HCT116 (cell line): ENCODE results near the gene DNM2.

Experiments used
- EGR1 ChIP-seq: IDR thresholded peaks from 2 replicates; pipeline ENCODE4 v1.6.1; 2012; ENCODE audit warnings: low read depth
- EZH2 ChIP-seq: fragments of 200-600 bp; sonication (generic); IDR thresholded peaks from 2 replicates; pipeline ENCODE4 v1.6.1; 2017; ENCODE audit warnings: antibody characterized with exemption, mixed run types
- EZH2phosphoT487 ChIP-seq: fragments of 200-600 bp; IDR thresholded peaks from 2 replicates; pipeline ENCODE4 v1.6.1; 2018; ENCODE audit warnings: antibody characterized with exemption, borderline replicate concordance
- POLR2AphosphoS5 ChIP-seq: IDR thresholded peaks from 2 replicates; pipeline ENCODE4 v1.6.1; 2011; ENCODE audit warnings: mild to moderate bottlenecking, low read depth, low read length, moderate library complexity
- SIN3A ChIP-seq: IDR thresholded peaks from 2 replicates; pipeline ENCODE4 v1.6.1; 2012; ENCODE audit warnings: low read depth
- SP1 ChIP-seq: IDR thresholded peaks from 2 replicates; pipeline ENCODE4 v1.6.1; 2012; ENCODE audit warnings: low read depth
- TCF7L2 ChIP-seq: IDR thresholded peaks from 2 replicates; pipeline ENCODE4 v1.7.0; 2011; ENCODE audit warnings: borderline replicate concordance, inconsistent platforms; ENCODE audit not compliant: insufficient read depth, insufficient read length; ENCODE audit errors: extremely low read depth
- YY1 ChIP-seq: IDR thresholded peaks from 2 replicates; pipeline ENCODE4 v1.6.1; 2011; ENCODE audit warnings: low read length, low read depth, moderate library complexity, mild to moderate bottlenecking; ENCODE audit not compliant: insufficient replicate concordance; ENCODE audit errors: extremely low read depth
- ZFX ChIP-seq: fragments of 450-650 bp; IDR thresholded peaks from 2 replicates; pipeline ENCODE4 v1.6.1; 2017
- ZNF274 ChIP-seq: fragments of 200-500 bp; sonication (Bioruptor generic); IDR thresholded peaks from 2 replicates; pipeline ENCODE4 v1.6.1; 2014; ENCODE audit warnings: mild to moderate bottlenecking, low read depth, low read length, inconsistent platforms
- TF ChIP-seq, protein P1 (sequence below): IDR thresholded peaks from 2 replicates; pipeline ENCODE4 v1.6.1; 2012
- TF ChIP-seq, protein P2 (sequence below), 3 experiments: fragments of 200-600 bp in 1 of 3; sonication (generic) in 1 of 3; IDR thresholded peaks in 2 of 3; conservative IDR thresholded peaks in 1 of 3; 2 replicates each; pipeline ENCODE4 v1.5.1; 2012 to 2017; ENCODE audit warnings: low read depth in 2 of 3, low read length in 2 of 3, antibody characterized with exemption in 1 of 3, borderline replicate concordance in 1 of 3, control low read depth in 1 of 3, mild to moderate bottlenecking in 1 of 3, mixed read lengths in 1 of 3, mixed run types in 1 of 3, moderate library complexity in 1 of 3; ENCODE audit not compliant: insufficient read depth in 1 of 3
- TF ChIP-seq, protein P3 (sequence below): IDR thresholded peaks from 2 replicates; pipeline ENCODE4 v1.6.1; 2011; ENCODE audit warnings: mild to moderate bottlenecking, low read length, moderate library complexity; ENCODE audit not compliant: insufficient replicate concordance; ENCODE audit errors: extremely low read depth

DNA sequence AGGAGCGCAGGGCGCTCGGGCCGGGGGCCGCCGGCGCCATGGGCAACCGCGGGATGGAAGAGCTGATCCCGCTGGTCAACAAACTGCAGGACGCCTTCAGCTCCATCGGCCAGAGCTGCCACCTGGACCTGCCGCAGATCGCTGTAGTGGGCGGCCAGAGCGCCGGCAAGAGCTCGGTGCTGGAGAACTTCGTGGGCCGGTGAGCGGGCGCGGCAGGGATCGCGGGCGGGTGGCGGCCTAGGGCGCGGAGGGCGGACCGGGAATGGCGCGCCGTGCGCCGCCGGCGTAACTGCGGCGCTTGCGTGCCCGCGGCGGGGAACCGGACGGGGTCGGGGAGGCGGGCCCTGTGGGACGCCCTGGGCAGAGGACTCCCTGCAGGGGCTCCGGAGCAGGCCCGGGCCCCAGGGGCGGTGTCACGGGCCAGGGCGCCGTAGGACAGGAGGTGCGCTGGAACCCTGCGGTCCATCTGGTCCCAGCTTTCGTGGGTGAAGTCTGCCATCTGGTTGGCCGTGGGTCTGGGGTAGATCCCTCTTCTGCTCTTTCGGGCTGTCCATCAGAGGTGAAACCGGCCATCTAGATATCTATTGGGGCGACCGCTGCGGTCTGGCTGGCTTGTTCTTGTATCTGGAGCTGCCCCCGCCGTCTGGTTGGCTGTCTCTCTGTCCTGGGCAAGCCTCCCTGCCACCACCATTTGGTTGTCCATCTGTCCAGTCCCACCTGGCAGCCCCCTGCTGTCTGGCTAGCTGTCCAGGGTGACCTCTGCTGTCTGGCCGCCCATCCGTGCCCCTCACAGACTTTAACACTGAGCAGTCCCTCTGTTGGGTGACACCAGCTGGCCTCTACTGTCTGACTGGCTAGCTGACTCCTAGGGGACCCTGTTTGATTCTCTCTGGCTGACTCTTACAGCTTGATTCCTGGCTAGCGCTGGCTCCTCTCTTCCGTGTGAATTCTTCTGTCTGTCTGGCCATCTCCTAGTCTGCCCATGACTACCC lies 622 bp downstream of the DNM2 start:
- peak; percentile 86; the same call in 1 of the 2 replicates for TF ChIP-seq ZFX
- TF ChIP-seq, protein P1, sequence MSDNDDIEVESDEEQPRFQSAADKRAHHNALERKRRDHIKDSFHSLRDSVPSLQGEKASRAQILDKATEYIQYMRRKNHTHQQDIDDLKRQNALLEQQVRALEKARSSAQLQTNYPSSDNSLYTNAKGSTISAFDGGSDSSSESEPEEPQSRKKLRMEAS, result no peak
- TF ChIP-seq, protein P2, sequence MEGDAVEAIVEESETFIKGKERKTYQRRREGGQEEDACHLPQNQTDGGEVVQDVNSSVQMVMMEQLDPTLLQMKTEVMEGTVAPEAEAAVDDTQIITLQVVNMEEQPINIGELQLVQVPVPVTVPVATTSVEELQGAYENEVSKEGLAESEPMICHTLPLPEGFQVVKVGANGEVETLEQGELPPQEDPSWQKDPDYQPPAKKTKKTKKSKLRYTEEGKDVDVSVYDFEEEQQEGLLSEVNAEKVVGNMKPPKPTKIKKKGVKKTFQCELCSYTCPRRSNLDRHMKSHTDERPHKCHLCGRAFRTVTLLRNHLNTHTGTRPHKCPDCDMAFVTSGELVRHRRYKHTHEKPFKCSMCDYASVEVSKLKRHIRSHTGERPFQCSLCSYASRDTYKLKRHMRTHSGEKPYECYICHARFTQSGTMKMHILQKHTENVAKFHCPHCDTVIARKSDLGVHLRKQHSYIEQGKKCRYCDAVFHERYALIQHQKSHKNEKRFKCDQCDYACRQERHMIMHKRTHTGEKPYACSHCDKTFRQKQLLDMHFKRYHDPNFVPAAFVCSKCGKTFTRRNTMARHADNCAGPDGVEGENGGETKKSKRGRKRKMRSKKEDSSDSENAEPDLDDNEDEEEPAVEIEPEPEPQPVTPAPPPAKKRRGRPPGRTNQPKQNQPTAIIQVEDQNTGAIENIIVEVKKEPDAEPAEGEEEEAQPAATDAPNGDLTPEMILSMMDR (IDR thresholded peaks at IDR 0.05 in 2 of 3, conservative IDR thresholded peaks at IDR 0.05 in 1 of 3; ENCODE audit: borderline replicate concordance in 1 of 3, insufficient read depth in 1 of 3, low read depth in 2 of 3, low read length in 2 of 3), result no peak
- TF ChIP-seq YY1, result no peak
- no peak for TF ChIP-seq SIN3A
- no peak for TF ChIP-seq EZH2phosphoT487
- TF ChIP-seq SP1, result no peak
- TF ChIP-seq POLR2AphosphoS5, result no peak
- TF ChIP-seq, protein P3, sequence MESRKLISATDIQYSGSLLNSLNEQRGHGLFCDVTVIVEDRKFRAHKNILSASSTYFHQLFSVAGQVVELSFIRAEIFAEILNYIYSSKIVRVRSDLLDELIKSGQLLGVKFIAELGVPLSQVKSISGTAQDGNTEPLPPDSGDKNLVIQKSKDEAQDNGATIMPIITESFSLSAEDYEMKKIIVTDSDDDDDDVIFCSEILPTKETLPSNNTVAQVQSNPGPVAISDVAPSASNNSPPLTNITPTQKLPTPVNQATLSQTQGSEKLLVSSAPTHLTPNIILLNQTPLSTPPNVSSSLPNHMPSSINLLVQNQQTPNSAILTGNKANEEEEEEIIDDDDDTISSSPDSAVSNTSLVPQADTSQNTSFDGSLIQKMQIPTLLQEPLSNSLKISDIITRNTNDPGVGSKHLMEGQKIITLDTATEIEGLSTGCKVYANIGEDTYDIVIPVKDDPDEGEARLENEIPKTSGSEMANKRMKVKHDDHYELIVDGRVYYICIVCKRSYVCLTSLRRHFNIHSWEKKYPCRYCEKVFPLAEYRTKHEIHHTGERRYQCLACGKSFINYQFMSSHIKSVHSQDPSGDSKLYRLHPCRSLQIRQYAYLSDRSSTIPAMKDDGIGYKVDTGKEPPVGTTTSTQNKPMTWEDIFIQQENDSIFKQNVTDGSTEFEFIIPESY, result no peak
- no peak for TF ChIP-seq EZH2
- no peak for TF ChIP-seq EGR1
- no peak for TF ChIP-seq TCF7L2
- TF ChIP-seq ZNF274, result no peak
